ENCODE data around the gene CADM2. TPM values are rescaled to one million over a fixed set of nuclear protein-coding genes. Genes with fewer than 3 reads are reported as not detected.

CADM2 gene
- total RNA-seq, 1 experiment from 2014 or later, result not detected

- no peak for TF ChIP-seq CBX3 (IDR thresholded peaks at IDR 0.05; ENCODE audit: low read depth)
- no peak for TF ChIP-seq EZH2phosphoT487 (IDR thresholded peaks at IDR 0.05; ENCODE audit: borderline replicate concordance)
- TF ChIP-seq CTCF (IDR thresholded peaks at IDR 0.05 in 2 of 3, conservative IDR thresholded peaks at IDR 0.05 in 1 of 3; ENCODE audit: borderline replicate concordance in 1 of 3, insufficient read depth in 1 of 3, low read depth in 2 of 3, low read length in 2 of 3), result no peak
- TF ChIP-seq POLR2AphosphoS5 (IDR thresholded peaks at IDR 0.05; ENCODE audit: low read depth, low read length), result no peak
- no peak for TF ChIP-seq TCF7L2 (IDR thresholded peaks at IDR 0.05; ENCODE audit: borderline replicate concordance, extremely low read depth, insufficient read depth, insufficient read length)
- TF ChIP-seq RAD21 (IDR thresholded peaks at IDR 0.05; ENCODE audit: low read depth), result no peak
- no peak for TF ChIP-seq ELF1 (IDR thresholded peaks at IDR 0.05; ENCODE audit: borderline replicate concordance, low read depth)
These were observed 363.1 kb downstream of the CADM2 start (continued) for GRCh38 chr3:85321892-85322291.

DNA sequence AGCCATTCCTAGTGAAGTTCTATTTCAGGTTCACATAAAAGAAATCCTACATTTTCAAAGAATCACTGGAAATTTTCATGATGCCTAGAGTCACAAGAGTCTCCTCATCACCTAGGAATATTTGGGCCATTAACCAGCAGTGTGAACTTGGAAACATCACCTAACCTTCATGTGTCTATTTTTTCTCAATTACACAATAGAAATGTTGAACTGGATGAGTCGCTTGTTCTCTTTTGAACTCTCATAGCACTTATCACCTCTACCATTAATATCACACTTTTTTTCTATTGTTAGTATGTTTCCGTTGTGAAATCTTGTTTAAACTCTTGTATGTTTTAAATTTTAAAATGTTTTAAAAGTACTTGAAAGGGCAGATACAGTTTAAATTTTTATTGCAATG, 371.3 kb downstream of the CADM2 start:
- no peak overlapping the region for H3K4me3 ChIP-seq (replicated peaks in 1 of 2; ENCODE audit: low read depth in 1 of 2, low read length in 2 of 2)
- no peaks in the 10 kb centered on the region for H3K36me3 ChIP-seq (ENCODE audit: control insufficient read depth in 1 of 2, insufficient read depth in 2 of 2, low read length in 2 of 2)
- H3K79me2 ChIP-seq (ENCODE audit: insufficient read depth, low read length), result no peaks in the 10 kb centered on the region
- no peaks in the 10 kb centered on the region for H3K9me2 ChIP-seq (ENCODE audit: insufficient read depth)
- ChIA-PET POLR2A (no interaction called here), RAD21 (ENCODE audit: low non-redundant PET in 1 of 2, low total read pairs in 2 of 2, uncharacterized antibody in 2 of 2, unreplicated experiment in 2 of 2) (no interaction called here), CTCF (no interaction called here)
- no peak overlapping the region for H3K27ac ChIP-seq (ENCODE audit: low read depth, low read length)
- no peaks in the 10 kb centered on the region for H4K20me1 ChIP-seq (ENCODE audit: insufficient read depth)
- no peak overlapping the region for H3K9ac ChIP-seq (ENCODE audit: low read length)
- DNase-seq (ENCODE audit: low read depth, low spot score), result no peak
- H3K27me3 ChIP-seq (ENCODE audit: insufficient read depth, low read length), result no peaks in the 10 kb centered on the region
- ATAC-seq, result no peak
- BruUV-seq (replicated peaks), result no TSS peak
- intact Hi-C loops (cut with micrococcal nuclease), result no loop called here
- H2AFZ ChIP-seq (ENCODE audit: low read depth, low read length, poor library complexity, severe bottlenecking), result no peak overlapping the region
- no peaks in the 10 kb centered on the region for H3K4me1 ChIP-seq (ENCODE audit: control insufficient read depth in 1 of 2, insufficient read depth in 2 of 2, low read length in 2 of 2)
- no peak overlapping the region for H3K4me2 ChIP-seq (ENCODE audit: low read length)
- H3K9me3 ChIP-seq (ENCODE audit: control insufficient read depth in 1 of 2, insufficient read depth in 1 of 2, low read depth in 1 of 2, low read length in 2 of 2), result peaks cover 3 to 14% of the 10 kb centered on the region in 2 experiments; a peak in 2 of 4 replicates
- TF ChIP-seq MAX (IDR thresholded peaks at IDR 0.05), result no peak
- no peak for TF ChIP-seq CTCF (IDR thresholded peaks at IDR 0.05 in 2 of 3, conservative IDR thresholded peaks at IDR 0.05 in 1 of 3; ENCODE audit: borderline replicate concordance in 1 of 3, insufficient read depth in 1 of 3, low read depth in 2 of 3, low read length in 2 of 3)
- no peak for TF ChIP-seq ATF3 (IDR thresholded peaks at IDR 0.05)
- no peak for TF ChIP-seq CEBPB (IDR thresholded peaks at IDR 0.05; ENCODE audit: low read depth)
- no peak for TF ChIP-seq ZNF274 (IDR thresholded peaks at IDR 0.05; ENCODE audit: low read depth, low read length)
- no peak for TF ChIP-seq ZBTB33 (IDR thresholded peaks at IDR 0.05; ENCODE audit: extremely low read depth, insufficient replicate concordance, low read length)
- TF ChIP-seq POLR2AphosphoS5 (IDR thresholded peaks at IDR 0.05; ENCODE audit: low read depth, low read length), result no peak
- no peak for TF ChIP-seq EZH2phosphoT487 (IDR thresholded peaks at IDR 0.05; ENCODE audit: borderline replicate concordance)
- no peak for TF ChIP-seq EGR1 (IDR thresholded peaks at IDR 0.05; ENCODE audit: low read depth)
- no peak for TF ChIP-seq EZH2 (IDR thresholded peaks at IDR 0.05)
- no peak for TF ChIP-seq RAD21 (IDR thresholded peaks at IDR 0.05; ENCODE audit: low read depth)
- TF ChIP-seq CBX3 (IDR thresholded peaks at IDR 0.05; ENCODE audit: low read depth), result no peak
